Measurements from ENCODE around the gene PPIA.
"Not testable (repeated sequence)": the region's sequence is repeated elsewhere in the genome, so short reads cannot be mapped to it uniquely, and the experiment has no call there.

The PPIA gene

GRCh38 chr7:44787762-44788161, 8.7 kb upstream of the PPIA start:
- DNase-seq (ENCODE audit: low spot score), result no peak

GRCh38 chr7:44789990-44790389, 6.5 kb upstream of the PPIA start:
- no peak for DNase-seq (ENCODE audit: low spot score)

- DNase-seq (ENCODE audit: low spot score), result no peak
Measured at GRCh38 chr7:44791278-44792219, 4.9 kb upstream of the PPIA start.

DNA sequence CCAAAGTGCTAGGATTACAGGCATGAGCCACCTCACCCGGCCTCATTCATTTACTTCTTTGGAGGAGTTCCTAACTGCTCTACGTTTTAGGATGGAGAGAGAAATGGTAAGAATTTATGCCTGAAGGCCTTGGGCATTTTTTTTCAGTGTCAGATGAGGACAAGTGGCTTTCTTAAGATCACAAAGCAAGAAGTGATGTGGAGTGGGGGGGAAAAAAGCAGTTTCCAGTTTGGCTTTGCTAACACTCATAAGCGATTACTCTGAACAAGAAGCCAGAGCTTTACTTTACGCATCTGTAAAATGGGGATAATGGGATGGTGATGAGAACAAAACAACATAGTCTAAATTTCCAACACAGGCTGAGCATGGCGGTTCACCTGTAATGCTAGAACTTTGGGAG, 2.6 kb upstream of the PPIA start:
- no peak for DNase-seq (ENCODE audit: low spot score)

DNA sequence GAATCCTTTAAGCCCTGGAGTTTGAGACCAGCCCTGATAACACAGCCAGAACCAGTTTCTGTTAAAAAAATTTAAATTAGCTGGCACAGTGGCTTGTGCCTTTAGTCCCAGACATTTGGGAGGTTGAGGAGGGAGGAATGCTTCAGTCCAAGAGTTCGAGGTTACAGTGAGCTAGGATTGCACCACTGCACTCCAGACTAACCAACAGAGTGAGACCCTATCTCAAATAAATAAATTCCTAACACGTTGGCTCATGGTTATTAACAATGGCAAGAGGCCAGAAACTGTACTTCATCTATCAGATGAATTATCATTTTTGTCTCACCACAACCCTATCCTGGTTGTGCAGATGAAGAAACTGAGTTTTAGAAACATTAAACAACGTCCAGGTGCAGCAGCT, 2.1 kb upstream of the PPIA start:
- no peak for DNase-seq (ENCODE audit: low spot score)

DNA sequence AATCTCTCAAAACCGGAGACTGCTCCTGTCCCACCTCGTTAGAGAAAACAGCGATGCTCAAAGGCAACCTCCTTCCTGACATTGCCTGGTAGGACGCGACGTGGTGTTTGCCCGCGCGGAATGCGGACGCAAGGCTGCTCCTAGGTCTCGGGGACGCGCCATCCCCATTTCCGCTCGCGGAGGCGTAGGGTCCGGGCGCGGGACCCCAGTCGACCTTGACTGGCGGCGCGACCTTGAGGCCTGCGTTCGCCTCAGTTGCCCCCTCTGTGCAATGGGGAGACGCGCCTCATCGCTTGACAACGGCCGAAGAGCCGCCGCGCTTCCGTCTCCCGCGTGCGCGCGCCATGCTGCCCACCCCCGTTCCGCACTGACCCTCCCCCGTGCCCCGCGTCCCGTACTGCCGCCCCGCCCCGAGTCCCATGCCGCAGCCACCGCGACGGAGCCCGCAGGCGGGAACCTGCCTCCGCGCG, 412 bp upstream of the PPIA start:
- DNase-seq (ENCODE audit: low spot score), result peak; percentile 79

DNA sequence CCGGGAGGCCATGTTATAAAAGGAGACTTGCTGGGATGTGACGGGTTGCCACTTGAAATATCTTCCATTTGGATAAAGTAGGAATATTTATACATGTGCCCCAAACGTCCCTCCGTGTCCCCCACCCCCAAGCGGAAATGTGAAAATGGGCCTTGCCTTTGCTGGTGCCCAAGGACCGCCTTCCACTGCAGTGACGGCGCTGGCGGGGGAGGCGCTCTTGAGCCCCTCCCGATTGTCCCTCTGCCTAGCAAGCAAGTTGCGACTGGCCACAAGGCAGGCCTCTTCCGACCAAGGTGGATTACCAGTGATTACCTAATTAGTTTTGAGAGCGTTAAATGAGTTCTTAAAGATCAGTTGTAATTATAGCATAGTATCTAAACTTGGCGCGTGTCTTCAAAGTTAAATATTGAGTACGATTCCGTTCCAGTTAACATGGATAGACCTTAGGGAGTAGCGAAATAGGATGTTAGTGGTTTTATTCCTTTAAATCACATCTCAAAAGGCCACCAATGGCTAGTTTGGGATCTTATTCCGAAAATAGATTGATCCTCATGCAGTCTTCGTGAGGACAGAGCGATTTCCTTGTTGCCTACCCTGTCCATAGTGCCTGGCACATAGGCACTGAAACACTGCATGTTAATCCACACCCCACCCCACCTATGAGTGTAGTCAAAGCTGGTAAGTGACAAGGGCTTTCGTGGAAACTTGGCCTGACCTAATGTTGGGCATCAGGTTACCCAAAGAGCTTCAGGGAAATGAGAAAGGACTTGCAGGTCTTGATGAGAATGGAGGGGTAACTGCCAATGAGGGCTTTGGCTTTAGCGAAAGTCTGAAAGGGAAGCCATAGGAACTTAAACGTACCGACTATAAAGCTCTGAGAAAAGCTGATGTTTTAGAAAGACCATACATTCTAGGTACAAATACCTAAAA, 1.1 kb downstream of the PPIA start:
- peak; percentile 92 for DNase-seq (ENCODE audit: low spot score)

- no peak for DNase-seq (ENCODE audit: low spot score)
Measured at GRCh38 chr7:44798649-44799305, 2.3 kb downstream of the PPIA start.

DNA sequence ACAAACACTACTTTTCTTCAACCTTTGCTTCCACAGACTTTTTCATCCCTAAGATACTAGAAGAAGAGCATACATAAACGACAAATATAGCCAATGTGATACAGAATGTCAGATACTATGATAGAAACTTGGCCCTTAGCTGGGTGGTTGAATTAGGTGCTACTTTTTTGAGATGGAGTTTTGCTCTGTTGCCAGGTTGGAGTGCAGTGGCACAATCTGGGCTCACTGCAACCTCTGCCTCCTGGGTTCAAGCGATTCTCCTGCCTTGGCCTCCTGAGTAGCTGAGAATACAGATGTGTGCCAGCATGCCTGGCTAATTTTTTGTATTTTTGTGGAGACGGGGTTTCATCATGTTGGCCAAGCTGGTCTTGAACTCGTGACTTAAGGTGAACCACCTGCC, 3.5 kb downstream of the PPIA start:
- no peak for DNase-seq (ENCODE audit: low spot score)

GRCh38 chr7:44801890-44802289, 5.4 kb downstream of the PPIA start:
- no peak for DNase-seq (ENCODE audit: low spot score)

DNA sequence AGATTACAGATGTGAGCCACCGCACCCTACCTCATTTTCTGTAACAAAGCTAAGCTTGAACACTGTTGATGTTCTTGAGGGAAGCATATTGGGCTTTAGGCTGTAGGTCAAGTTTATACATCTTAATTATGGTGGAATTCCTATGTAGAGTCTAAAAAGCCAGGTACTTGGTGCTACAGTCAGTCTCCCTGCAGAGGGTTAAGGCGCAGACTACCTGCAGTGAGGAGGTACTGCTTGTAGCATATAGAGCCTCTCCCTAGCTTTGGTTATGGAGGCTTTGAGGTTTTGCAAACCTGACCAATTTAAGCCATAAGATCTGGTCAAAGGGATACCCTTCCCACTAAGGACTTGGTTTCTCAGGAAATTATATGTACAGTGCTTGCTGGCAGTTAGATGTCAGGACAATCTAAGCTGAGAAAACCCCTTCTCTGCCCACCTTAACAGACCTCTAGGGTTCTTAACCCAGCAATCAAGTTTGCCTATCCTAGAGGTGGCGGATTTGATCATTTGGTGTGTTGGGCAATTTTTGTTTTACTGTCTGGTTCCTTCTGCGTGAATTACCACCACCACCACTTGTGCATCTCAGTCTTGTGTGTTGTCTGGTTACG, 6.0 kb downstream of the PPIA start:
- no peak for DNase-seq (ENCODE audit: low spot score)

GRCh38 chr7:44803828-44804519, 7.5 kb downstream of the PPIA start:
- not testable (repeated sequence) for DNase-seq (ENCODE audit: low spot score)

- DNase-seq (ENCODE audit: low spot score), result no peak
Measured at GRCh38 chr7:44805950-44806349, 9.5 kb downstream of the PPIA start.

DNA sequence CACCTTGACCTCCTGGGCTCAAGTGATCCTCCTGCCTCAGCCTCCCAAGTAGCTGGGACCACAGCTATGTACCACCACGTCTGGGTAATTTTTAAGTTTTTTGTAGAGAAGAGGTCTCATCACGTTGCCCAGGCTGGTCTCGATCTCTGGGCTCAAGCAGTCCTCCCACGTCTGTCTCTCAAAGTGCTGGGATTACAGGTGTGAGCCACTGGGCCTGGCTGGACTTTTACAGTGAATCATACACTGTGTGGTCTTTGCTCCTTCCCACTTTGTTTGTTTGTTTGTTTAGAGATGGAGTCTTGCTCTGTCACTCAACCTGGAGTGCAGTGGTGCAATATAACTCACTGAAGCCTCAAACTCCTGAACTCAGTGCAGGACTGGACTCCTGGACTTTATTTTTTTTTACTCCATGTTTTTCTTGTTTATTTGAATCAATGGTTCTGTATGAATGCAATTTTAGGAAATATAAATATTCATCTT, 12.5 kb downstream of the PPIA start:
- DNase-seq (ENCODE audit: low spot score), result no peak

DNA sequence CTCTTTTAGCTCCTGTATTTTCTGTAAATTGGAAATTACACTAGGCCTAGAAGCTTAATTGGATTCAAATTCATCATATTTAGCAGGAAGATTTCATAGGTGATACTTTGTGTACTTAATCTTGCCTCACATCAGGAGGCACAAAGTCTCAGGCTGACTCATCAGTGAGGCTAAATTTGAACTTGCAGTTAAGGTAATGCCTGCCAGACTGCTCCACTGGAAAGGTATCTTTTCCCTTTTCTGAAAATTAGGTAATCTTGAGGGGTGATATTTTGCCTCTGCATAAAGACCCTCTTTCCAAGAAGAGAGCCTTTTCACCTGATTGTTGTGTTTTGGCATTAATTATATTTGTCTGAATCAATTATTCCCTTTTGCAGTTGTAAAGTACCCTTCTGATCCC, 14.6 kb downstream of the PPIA start:
- DNase-seq (ENCODE audit: low spot score), result peak; percentile 35

DNA sequence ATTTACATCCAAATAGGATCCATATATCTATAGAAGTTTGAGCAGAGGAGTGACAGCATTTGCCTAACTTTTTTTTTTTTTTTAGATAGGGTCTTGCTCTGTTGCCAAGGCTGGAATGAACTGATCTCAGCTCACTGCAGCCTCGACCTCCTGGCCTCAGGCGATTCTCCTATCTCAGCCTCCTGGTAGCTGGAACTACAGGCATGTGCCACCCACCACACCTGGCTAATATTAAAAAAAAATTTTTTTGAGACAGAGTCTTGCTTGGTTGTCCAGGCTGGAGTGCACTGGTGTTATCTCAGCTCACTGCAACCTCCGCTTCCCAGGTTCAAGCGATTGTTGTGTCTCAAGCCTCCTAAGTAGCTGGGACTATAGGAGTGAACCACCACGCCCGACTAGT, 15.1 kb downstream of the PPIA start:
- DNase-seq (ENCODE audit: low spot score), result no peak

DNA sequence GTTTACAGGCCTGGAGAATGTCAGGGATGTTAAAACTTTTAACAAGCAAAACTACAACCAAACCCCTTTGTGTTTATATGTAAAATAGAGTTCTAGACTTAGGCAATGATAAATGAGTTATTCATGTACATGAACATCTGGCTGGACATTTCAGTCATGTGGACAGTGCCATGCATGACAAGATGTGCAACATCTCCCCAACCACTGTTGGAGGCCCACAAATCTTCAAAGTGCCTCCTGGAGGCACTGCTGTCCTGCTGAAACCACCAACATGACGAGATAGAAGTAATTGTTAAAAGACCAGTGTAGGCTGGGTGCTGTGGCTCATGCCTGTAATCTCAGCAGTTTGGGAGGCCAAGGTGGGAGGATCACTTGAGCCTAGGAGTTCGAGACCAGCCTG, 18.4 kb downstream of the PPIA start:
- DNase-seq (ENCODE audit: low spot score), result no peak

GRCh38 chr7:44819292-44819691, 22.8 kb downstream of the PPIA start:
- DNase-seq (ENCODE audit: low spot score), result no peak

DNA sequence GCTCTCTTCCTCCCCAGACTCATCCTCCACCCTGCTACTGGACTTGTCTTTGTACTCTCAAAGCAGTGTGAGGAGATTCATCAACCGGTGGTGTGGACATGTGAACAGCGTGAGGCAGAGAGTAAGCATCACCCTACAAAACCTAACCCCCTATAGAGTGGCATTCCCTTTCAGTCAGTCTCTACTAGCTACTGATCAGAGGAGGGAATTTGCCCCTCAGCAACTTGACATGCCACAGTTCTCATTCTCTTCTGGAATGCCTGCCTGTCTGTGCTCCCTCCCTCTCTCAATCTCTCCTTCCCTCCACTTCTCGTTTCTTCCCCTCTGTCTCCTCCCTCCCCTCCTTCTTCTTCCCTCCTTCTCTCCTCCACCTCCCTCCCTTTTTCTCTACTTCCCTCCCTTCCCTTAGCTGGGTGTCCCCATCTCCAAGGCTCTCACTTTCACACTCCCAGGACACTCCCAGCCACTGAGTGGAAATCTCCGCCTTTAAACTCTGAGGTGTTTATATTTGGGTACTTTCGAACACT, 26.8 kb downstream of the PPIA start:
- no peak for DNase-seq (ENCODE audit: low spot score)

DNA sequence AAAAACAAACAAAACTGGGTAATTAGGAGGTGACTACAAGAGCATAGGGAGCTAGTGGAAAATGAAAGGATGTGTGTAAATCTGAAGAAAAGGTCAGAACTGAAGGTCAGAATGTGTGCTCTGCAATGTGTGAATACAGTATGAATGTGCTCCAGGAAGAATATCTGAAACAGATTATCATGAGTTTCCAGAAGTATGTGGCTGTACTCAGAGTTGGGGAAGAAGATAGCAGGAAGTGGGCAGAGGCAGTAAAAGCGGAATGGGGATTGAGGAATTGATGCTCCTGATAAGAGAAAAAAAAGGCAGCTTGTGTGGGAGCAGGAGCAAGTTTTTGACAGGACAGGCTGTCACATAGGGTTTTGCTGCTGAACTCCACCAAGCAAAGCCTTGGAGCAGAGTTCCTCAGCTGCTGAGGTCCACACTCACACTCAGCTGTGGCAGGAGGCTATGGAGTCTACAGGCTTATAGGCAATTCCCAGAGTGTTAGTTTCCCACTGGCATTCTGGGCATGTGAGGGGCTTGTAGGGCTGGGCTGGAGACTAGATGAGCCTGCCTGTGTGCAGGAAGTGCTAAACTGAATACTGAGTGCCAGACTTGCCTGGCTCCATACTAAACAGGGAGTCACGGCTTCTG, 28.5 kb downstream of the PPIA start:
- no peak for DNase-seq (ENCODE audit: low spot score)

All from LoVo (cell line).